Medulla oblongata (tissue), 1 donor: Measurements from ENCODE around the gene RASSF10.

Experiments
- DNase-seq: peaks from one replicate; pipeline ENCODE4 v3.0.0-alpha.2; 2015; ENCODE audit errors: extremely low spot score

Gene RASSF10

GRCh38 chr11:13008625-13009475, at the start of gene RASSF10:
Gene RASSF10, plus strand, starts transcription at chr11:13009316. Its CDS starts 261 bp downstream, at chr11:13009577.
- peak; percentile 60 for DNase-seq

GRCh38 chr11:12961615-12962014, 47.5 kb upstream of the RASSF10 start:
- DNase-seq: peak; percentile 20

GRCh38 chr11:12962306-12962705, 46.8 kb upstream of the RASSF10 start:
- DNase-seq: no peak

DNA sequence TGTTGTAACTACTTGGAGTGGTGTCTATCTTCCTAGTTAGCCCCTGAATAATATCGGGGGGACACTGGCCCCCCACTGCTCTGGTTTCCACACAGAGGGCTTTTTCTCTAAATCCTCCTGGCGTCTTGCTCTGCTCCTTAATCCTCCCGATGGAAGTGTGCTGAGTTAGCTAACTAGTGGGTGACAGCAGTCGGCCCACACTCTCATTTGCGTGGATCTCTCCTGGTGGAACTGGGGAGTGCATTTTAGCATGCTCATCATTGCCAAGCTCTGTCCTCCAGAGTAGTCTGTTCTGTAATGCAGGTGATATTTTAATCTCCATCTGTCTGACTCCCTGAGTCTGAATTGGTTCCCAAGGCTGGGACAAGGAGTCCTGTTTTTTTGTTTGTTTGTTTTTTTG, 46.1 kb upstream of the RASSF10 start:
- no peak for DNase-seq

- peak; percentile 79 for DNase-seq
Observed at GRCh38 chr11:12963792-12964536, 45.2 kb upstream of the RASSF10 start.

GRCh38 chr11:12964650-12965049, 44.5 kb upstream of the RASSF10 start:
- DNase-seq: no peak

GRCh38 chr11:12966002-12966401, 43.1 kb upstream of the RASSF10 start:
- DNase-seq: no peak

- no peak for DNase-seq
Observed at GRCh38 chr11:12968101-12968500, 41.0 kb upstream of the RASSF10 start.

DNA sequence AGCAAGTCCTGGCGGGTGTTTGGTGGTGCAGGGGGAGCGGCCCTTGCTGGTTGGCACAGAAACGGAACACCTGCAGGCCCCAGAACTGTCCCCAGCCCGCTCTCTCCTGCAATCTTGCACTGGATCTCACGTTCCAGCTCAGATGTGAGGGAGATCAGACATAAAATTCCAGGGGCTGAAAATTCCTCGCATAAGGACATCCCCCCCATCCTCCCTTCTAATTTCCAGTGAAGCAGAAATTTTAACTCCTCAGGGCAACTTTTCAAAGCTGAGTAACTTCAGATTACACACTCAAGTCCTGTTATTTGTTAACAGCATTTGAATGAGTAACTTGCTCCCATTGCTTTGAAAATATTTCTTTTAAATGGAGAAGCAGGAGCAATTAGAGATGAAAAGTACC, 40.3 kb upstream of the RASSF10 start:
- DNase-seq: no peak

- DNase-seq: no peak
Observed at GRCh38 chr11:12971955-12972354, 37.2 kb upstream of the RASSF10 start.

- DNase-seq: peak; percentile 17
Observed at GRCh38 chr11:12973528-12974181, 35.5 kb upstream of the RASSF10 start.

GRCh38 chr11:12975195-12975594, 33.9 kb upstream of the RASSF10 start:
- no peak for DNase-seq

- DNase-seq: no peak
Observed at GRCh38 chr11:12979928-12980689, 29.0 kb upstream of the RASSF10 start.

- DNase-seq: no peak
Observed at GRCh38 chr11:12981676-12982522, 27.2 kb upstream of the RASSF10 start.

GRCh38 chr11:12983336-12983735, 25.8 kb upstream of the RASSF10 start:
- DNase-seq: no peak

DNA sequence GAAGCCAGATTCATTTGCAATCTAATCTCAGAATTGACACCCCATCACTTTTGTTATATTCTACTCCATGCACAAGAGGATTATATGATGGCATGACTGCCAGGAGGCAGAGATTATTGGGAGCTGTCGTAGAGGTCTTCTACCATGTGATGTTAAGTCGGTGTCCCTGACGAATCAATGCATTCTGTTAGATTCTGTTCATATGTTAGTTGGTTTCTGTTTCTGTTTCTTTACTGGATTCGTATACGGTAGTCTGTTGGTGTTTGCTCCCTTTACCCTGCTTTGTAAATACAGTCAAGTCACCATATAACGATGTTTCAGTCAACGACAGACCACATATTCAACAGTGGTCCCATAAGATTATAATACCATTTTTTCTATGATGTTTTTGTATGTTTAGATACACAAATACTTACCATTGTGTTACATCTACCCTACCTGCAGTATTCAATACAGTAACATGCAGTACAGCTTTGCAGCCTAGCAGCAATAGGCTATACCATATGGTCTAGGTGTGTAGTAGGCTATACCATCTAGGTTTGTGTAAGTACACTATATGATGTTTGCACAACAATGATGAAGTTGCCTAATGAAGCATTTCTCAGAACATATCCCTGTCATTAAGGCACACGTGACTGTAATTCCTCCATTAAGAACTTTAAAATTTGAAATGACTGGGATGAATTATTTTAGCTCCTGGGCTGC, 22.8 kb upstream of the RASSF10 start:
- no peak for DNase-seq

DNA sequence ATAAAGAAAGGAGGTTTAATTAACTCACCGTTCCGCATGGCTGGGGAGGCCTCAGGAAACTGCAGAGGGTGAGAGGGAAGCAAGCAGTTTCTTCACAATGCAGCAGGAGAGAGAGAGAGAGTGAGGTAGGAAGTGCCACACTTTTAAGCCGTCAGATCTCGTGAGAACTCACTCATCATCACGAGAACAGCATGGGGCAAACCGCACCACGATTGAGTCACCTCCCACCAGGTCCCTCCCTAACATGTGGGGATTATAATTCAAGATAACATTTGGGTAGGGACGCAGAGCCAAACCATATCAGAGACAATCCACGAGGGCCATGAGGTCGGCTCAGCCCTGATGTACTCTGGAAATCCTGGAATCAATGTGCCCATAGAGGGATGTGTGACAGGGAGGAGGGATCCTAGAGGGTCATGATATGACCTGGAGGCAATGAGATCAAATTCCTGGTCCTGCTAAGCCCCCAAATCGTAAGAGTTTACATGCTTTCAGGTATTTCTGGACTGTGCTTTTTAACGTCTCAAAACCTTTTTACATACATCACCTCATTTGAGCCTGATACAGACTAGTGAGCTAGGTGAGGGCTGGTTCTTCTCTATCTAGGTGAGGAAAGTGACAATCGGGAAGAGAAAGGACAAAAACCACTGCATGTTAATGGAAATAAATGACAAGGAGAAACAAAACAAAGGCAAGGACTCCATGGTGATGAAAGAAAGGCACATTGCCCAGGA, 19.5 kb upstream of the RASSF10 start:
- DNase-seq: no peak

DNA sequence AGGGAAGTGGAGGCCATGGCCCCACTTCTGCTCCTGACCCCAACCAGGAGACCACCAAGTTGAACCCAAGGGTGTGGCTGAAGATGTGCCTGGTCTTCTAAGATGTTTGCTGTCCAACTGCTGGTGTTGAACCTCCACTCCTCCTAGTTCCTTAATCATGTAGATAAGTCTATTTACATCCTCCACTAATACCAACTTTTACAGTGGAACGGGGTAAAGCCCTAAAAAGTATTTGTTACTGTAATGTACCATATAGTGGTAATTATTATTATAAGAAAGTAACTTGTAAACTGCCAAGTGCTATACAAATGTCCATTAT, 19.0 kb upstream of the RASSF10 start:
- DNase-seq: no peak

GRCh38 chr11:12991426-12991825, 17.7 kb upstream of the RASSF10 start:
- DNase-seq: no peak

GRCh38 chr11:12993626-12994025, 15.5 kb upstream of the RASSF10 start:
- no peak for DNase-seq
